Activated T-cell treated with anti-CD3 and anti-CD28 coated beads for 24 hours (primary cell): Measurements from ENCODE around the gene SLC6A18.
"Not testable (repeated sequence)": the region's sequence is repeated elsewhere in the genome, so short reads cannot be mapped to it uniquely, and the experiment has no call there.

Experiments used
- DNase-seq: peaks from one replicate; pipeline ENCODE4 v3.0.0-alpha.2; 2020; ENCODE audit warnings: low read depth

Gene SLC6A18

DNA sequence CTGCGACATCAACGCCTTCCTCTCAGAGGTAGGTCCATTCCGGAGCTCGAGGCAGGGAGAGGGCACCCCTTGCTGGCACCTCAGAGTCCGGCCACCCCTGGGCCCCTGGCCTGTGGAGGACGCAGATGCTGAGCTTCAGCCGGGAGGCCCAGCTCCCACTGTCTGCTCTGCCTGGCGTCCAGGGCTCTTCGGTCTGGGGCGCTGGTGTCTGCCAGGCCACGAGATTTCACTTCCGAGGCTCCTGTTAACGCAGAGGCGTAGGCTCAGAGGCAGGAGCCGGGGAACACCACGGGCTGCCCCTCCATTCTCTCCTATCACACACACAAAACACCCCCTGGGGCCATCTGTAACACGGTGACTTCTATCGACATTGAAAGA is 8.3 kb upstream of the SLC6A18 start:
- no peak for DNase-seq

DNA sequence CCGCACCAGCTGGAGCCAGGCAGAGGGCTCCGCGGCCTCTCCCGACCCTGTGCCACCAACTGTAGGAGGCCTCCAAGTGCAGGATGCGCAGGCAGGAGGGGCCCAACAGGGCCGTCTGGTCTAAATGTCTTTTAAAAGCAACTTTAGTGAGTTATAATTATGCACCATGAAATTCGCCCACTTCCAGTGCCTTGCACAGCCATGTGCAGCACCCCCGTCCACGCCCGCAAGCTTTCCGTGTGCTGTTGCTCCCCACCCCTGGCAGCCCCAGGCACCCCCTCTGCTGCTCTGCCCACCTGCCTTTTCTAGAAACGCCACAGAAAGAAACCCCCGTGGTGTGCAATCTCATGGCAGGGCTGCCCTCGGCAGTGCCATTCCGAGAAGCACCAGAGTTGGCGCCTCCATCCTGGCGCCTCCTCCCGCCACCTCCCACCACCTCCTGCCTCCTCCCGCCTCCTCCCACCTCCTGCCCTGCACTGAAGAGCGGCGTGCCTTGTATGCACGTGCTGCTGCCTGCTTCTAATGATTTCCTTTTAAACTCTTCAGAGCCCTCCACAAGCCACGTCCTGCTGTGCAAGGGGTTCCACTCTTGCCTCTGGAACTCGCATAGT is 7.5 kb upstream of the SLC6A18 start:
- no peak for DNase-seq

DNA sequence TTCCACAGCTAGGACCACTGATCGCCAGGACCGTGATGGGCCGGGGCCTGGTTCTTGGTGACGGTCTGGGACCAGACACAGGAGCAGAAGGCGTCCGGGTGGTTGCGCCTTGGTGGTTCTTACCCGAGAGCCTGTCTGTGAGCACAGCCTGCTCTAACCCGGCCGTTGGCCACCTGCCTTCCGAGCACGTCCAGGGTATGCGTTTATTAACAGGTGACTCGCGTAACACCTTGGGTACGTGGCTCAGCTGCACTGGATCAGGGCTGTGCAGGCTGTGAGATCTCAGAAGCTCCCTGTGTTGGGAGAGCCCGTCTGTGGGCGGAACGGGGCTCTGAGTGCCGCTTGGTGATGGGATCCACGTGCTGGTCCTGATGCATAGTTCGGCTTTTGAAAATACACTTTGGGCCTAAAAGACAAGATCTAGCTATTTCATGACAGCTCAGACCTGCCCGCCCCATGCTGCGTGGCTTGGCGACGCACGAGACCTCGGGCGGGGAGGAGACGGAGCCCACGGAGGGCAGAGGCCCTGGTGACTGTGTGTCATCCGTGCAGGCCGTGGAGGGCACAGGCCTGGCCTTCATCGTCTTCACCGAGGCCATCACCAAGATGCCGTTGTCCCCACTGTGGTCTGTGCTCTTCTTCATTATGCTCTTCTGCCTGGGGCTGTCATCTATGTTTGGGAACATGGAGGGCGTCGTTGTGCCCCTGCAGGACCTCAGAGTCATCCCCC is 6.7 kb upstream of the SLC6A18 start:
- DNase-seq = no peak

DNA sequence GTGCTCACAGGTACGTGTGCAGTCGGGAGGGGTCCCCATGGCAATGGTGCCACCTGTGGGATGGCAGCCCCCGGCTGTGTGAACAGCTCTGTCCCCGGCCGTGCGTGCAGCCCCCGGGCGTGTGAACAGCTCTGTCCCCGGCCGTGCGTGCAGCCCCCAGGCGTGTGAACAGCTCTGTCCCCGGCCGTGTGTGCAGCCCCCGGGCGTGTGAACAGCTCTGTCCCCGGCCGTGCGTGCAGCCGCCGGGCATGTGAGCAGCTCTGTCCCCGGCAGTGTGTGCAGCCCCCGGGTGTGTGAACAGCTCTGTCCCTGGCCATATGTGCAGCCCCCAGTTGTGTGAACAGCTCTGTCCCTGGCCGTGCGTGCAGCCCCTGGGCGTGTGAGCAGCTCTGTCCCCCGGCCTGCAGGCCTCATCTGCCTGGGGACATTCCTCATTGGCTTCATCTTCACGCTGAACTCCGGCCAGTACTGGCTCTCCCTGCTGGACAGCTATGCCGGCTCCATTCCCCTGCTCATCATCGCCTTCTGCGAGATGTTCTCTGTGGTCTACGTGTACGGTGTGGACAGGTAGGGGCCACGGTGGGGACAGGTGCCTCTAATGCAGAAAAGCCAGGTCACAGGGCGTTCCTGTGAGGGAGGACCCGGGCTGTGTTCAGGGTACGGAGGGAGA is 5.9 kb upstream of the SLC6A18 start:
- DNase-seq = no peak

DNA sequence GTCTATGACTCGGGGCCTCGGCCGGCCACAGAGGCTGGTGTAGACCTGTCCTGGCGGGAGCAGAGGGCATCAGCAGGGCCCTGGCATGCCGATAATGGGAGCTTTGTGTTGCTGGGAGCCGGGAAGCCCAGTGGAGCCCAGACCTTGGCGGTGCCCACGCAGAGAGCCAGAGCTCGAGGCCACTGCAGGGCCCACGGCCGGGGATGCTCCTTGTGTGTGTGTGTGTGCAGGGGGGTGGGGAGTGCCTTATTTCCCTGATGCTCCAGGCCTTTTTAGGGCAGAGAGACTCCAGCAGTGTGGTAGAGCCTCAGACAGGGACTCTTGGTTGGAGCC is 5.4 kb upstream of the SLC6A18 start:
- DNase-seq = no peak

DNA sequence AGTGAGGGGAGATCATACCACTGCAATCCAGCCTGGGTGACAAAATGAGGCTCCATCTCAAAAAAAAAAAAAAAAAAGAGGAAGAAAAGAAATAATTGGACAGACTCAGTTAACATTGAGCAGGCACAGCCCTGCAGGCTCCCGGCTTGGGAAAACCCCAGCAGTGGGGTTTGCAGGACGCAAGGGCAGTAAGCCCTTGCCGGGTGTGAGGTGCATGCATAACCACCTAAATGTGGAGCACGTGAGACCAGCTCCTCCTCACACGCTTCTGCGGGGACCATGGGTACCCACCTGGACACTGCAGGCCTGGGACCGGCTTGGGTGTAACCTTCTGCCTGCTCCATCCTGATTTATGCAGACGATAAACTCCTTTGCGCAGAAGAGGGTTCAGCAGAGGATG is 4.8 kb upstream of the SLC6A18 start:
- no peak for DNase-seq

DNA sequence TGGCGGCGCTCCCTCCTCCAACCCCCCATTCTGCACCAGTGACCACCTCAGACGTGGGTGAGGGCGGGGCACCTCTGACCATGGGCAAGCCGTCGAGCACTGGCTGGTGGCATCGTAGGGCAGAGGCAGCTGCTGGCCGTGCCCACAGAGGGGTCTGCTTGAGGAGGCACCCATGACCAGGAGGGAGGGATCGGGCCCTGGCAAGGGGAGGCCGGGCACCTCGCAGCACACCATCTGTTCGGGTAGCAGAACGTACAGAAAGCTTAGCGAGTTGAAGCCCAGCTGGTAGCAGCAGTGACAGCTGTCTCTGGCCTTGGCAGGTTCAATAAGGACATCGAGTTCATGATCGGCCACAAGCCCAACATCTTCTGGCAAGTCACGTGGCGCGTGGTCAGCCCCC is 4.3 kb upstream of the SLC6A18 start:
- DNase-seq = no peak

DNA sequence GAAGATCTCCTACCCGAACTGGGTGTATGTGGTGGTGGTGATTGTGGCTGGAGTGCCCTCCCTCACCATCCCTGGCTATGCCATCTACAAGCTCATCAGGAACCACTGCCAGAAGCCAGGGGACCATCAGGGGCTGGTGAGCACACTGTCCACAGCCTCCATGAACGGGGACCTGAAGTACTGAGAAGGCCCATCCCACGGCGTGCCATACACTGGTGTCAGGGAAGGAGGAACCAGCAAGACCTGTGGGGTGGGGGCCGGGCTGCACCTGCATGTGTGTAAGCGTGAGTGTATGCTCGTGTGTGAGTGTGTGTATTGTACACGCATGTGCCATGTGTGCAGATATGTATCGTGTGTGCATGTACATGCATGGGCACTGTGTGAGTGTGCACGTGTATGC is 3.5 kb upstream of the SLC6A18 start:
- no peak for DNase-seq

DNA sequence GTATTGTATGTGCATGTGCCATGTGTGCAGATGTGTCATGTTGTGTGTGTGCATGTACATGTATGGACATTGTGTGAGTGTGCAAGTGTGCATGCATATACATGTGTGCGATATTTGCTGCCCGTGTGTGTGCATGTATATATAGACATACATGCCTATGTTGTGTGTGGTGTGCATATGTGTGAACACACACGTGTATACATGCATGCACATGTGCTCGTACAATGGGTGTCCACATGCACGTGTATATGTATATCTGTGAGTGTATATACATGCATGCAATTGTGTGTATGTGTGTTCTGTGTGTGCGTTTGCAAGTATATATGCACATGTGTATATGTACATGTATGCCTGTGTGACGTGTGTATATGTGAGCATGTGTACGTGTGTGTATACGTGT is 3.0 kb upstream of the SLC6A18 start:
- DNase-seq = no peak

DNA sequence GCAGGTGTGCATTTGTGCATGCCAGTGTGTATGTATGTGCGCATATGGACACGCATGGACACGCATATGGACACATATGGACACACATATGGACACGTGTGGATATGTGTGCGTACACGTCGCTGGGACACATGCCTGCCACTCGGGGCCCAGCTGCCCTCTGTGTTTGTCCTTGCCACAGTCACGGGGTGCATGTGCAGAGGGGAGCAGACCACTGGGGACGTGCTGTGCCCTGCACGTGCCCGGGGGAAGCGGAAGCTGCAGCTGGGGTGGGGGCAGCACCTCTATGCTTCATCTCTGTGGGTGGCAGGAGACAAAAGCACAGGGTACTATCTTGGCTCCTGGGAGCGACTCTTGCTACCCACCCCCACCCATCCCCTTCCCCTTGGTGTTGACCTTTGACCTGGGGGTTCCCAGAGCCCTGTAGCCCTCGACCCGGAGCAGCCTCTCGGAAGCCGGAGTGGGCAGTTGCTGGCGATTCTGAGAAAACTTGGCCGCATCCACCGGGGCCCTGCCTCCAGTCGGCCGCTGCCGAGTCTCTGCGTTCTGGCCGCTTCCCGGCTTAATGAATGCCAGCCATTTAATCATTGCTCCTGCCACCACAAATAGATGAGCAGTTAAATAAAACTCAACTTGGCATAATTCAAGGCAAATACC is 2.4 kb upstream of the SLC6A18 start:
- no peak for DNase-seq

DNA sequence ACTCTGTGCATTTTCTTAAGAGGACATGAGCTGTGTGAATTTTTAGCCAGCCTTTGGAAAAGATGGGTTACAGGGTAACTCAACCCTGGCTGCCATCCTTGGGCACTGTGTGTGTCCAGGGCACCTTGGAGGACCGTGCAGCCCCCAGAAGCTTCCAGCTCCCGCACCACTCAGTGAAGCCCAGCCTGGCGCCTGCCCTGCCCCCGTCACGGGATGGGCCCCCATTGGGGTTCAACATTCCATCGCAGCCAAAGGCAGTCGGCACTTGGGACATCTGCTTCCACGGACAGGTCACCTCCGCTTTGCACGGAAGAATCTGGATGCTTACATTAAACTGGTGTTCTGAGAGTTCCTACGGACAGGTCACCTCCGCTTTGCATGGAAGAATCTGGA is 1.9 kb upstream of the SLC6A18 start:
- DNase-seq = no peak

DNA sequence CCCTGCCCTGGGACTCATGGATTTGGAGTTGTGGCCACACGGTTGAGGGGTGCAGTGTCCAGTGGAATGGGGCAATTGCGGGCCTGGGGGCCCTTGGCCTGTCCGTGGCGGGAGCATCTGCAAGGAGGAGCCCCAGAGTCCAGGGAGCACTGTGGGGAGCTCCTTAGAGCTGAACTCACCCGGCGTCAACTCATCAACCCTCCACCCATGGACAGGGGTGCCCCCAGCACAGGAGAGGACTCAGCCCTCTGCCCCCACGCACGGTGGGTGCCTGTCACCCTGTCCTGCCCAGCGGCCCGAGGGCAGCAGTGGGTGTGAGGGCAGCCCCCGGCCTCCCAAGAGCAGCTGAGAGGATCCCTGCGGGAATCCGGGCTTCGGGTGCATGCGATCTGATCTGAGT is 550 bp upstream of the SLC6A18 start:
- DNase-seq = no peak

DNA sequence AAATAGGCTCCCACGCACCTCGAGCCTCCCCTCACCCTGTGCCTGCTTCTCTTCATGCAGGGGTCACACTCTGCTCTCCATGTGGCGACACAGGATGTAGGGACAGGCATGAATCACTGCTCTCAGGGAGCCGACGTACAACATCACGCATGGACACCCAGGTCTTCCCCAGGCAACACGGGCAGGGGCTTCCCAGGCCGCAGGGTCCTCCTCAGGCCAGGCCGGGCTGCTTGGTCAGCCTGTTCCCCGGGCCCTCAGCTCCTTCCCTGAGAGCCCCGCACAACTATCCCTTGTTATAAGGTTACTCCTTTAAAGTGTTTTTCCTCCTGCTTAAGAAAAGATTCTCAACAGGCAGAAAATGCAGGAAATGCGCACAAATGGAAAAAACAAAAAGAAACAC is 1.1 kb downstream of the SLC6A18 start:
- DNase-seq = no peak

DNA sequence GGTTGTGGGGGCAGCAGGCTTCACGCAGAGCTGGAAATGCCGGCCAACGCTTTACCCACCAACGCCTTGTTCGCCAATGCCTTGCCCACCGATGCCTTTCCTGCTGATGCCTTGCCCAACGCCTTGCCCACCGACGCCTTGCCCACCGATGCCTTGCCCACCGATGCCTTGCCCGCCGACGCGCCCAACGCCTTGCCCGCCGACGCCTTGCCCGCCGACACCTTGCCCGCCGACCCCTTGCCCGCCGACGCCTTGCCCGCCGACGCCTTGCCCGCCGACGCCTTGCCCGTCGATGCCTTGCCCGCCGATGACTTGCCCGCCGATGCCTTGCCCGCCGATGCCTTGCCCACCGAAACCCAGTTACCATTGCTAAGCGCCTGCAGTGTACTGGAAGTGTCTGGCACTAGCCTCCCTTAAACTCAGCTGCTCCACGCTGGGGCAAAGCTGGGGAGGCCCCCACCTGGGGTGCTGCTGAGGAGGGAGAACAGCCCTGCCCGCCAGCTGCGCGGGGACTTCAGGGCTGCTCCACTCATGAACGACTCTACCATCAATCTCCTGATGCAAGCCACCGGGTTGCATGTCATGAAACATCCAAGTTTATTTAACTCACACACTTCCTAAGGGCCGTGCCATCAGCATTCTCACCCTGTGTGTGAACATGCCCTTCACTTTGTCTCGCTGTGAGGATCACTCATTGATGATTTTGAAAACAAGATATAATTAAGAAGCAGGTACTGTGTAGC is 1.8 kb downstream of the SLC6A18 start:
- DNase-seq = no peak

DNA sequence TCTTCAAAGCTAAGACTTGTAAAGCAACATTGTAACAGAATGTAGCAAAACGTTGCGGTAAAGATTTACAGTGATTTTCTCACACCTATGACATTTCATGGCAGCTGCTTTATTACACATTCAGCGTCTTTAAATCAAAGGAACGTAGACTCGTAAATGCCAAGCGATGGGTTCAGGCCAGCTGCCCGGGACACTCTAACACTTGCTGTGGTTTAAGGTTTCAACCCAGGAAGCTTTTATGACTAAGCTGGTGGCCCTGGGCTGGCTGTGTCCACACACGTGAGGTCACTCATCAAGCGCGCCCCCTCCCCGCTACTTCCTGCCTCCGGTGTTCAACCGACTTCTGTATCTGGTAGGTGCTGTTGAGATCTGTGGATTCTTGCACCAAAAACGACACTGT is 2.5 kb downstream of the SLC6A18 start:
- DNase-seq = no peak

DNA sequence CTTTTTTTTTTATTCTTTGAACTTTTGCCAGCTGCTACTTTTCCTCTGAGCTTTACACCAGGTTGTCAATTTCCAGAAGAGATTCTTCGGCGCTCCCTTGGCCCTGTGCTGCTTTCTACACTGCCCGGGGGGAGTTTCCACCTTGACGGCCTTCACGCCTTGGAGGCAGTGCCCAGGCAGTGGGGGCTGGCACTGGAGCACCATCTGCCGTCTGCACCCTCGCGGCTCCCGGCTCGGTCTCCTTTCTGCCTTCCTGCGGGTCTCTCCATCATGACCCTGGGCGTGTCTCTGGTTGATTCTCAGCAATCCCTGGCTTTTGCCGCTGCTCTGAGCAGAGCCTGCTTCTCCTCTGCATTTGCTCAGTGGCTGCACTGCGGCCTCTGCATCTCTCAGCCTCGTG is 2.9 kb downstream of the SLC6A18 start:
- no peak for DNase-seq

DNA sequence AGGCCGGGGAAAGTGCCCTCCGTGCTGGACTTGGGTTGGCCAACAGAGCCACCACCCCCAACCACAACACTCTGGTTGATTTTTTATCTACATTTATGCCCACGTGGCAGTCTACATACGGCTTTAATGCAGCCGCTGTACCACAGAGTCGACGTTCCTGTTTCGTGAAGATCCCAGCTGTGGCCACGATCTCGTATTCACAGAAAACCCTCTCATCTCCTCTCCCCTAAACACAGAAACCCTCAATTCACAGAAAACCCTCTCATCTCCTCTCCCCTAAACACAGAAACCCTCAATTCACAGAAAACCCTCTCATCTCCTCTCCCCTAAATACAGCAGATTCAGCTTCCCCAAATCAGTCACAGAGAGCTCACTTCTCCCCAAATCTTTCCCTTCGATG is 3.8 kb downstream of the SLC6A18 start:
- DNase-seq = not testable (repeated sequence)

DNA sequence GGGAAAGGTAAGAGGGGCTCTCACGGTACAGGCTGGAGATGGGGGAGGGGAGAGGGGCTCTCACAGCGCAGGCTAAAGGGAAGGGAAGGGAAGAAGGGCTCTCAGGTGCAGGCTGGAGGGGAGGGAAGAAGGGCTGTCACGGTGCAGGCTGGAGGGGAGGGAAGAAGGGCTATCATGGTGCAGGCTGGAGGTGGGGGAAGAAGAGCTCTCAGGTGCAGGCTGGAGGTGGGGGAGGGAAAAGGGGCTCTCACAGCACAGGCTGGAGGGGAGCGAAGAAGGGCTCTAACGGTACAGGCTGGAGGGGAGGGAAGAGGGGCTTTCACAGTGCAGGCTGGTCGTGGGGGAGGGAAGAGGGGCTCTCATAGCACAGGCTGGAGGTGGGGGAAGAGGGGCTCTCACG is 4.6 kb downstream of the SLC6A18 start:
- no peak for DNase-seq

DNA sequence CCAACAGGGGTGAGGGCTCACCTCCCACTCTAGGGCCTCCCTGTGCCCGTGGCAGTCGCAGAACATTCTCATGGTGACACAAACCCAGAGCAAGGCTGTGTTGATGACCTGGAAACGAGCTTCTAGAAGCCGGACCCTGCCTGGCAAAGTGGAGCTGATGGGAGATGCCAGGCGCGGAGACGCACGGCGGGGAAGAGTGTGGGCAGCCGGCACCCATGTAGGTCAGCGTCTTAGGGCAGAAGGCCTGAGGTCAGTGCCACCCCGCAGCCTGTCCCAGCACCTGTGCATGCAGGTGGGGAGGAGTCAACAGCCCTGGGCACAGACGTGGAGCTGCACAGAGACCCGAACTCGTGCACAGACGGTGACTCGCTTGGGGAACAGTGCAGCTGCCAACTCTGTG is 5.4 kb downstream of the SLC6A18 start:
- no peak for DNase-seq

DNA sequence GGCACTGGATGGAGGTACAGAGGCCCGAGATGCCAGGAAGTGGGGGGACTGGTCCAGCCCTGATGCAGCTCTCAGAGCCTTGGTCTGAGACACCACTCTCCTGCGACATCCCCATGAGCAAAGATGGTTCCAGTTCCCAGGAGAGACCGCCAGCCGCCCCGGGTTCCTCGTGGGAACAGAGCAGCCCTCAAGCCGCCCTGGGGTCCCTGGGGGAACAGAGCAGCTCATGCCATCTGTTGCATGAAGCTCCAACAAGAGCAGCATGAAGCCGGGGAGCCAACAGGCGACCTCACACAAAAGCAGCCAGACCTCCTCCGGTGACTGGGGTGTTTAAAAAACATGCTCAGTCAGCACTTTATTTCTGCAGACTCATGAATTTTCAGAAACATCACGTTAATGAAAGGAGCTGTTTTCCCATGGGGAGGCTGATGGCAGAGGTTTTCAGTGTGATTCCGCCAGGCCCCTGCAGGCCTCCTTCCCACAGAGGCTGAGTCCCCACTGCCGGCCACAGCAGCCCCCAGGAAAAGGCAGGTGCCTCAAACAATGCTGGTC is 6.2 kb downstream of the SLC6A18 start:
- no peak for DNase-seq

DNA sequence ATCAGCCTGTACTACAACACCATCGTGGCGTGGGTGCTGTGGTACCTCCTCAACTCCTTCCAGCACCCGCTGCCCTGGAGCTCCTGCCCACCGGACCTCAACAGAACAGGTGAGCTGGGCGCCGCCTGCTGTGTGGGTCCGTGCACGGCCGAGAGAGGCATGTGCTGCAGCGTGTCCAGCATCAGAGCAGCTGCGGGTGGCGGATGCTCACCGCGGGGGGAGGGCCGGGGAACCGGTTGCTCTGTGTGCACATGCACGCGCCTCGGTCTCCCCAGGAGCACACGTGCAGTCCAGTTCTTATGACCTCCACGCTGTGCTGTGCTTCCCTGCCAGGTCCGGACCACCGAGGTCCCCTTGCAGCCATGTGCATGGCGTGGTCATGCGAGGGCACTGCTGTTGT is 7.6 kb downstream of the SLC6A18 start:
- no peak for DNase-seq

DNA sequence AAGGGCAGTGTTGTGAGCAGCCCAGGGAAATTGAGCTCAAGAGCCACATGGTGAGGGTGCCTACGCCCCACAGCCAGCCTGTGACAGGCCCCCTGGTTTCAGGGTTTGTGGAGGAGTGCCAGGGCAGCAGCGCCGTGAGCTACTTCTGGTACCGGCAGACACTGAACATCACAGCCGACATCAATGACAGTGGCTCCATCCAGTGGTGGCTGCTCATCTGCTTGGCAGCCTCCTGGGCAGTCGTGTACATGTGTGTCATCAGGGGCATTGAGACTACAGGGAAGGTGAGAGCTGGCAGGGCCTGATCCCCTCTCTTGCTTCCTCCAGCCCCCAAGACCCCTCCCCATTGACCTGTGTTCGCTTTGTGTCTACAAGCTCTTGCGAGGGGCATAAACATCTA is 10.2 kb downstream of the SLC6A18 start:
- DNase-seq = no peak
